Activated CD8-positive, alpha-beta memory T cell treated with anti-CD3 and anti-CD28 coated beads, Interleukin-2, amount 50 U/mL, for 1 hour (primary cell): ENCODE measurements around the gene APOBEC3F.
A peak's percentile ranks its signal among the peaks of the same experiment; 100 is the strongest.
"Not testable (repeated sequence)": the region's sequence is repeated elsewhere in the genome, so short reads cannot be mapped to it uniquely, and the experiment has no call there.

Experiments
- DNase-seq: peaks from one replicate; pipeline ENCODE4 v3.0.0-alpha.2; 2020; ENCODE audit errors: extremely low read depth

Gene APOBEC3F

DNA sequence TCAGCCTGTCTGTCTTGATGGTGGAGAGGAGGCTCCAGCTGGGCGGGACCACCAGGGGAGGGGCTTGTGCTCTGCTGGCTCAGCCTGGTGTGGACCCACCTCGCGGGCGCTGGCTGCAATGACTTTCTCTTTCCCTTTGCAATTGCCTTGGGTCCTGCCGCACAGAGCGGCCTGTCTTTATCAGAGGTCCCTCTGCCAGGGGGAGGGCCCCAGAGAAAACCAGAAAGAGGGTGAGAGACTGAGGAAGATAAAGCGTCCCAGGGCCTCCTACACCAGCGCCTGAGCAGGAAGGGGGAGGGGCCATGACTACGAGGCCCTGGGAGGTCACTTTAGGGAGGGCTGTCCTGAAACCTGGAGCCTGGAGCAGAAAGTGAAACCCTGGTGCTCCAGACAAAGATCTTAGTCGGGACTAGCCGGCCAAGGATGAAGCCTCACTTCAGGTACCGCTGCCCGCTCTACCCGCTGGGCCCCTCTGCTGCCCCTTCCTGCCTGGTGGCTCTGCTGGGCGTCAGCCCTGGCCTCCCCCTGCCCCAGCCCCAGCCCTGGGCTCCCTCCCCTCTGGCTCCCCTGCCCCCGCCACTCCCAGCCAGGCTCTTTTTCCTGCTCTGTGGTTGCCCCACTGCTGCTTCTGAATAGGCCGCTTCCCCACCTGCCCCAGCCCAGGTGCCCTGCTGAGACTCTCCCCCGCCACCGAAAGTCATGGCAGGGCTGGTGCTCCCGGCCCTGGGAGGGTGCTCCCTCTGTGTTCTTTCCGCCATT, at the start of gene APOBEC3F:
APOBEC3F (plus strand) TSS at position 327 of the 759 bp plus-strand sequence; CDS start at position 424, 97 bp downstream.
- peak; percentile 42 for DNase-seq

GRCh38 chr22:38992871-38993371, 47.7 kb upstream of the APOBEC3F start:
- DNase-seq: not testable (repeated sequence)

DNA sequence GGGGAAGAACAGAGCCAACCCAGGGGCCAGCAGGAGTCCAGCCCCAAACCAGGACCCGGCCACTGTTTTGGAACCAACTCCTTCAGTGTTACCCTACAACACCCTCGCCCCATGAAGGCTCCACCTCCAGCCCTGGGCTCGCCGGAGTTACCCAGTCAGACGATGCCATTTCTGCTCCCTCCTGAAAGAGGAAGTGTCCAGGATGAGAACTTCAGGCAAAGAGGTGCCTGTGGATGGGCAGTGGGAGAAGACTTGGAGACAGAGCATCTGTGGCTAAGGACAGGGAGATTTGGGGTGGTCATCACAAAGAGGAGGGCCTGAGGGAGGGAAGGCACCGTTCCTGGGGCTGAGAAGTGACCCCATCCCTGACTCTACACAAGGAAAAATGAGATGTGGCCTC, 44.6 kb upstream of the APOBEC3F start:
- no peak for DNase-seq

- DNase-seq: no peak
Observed at GRCh38 chr22:38997518-38997917, 43.1 kb upstream of the APOBEC3F start.

GRCh38 chr22:39003165-39003638, 37.5 kb upstream of the APOBEC3F start:
- peak; percentile 45 for DNase-seq

GRCh38 chr22:39007177-39007576, 33.5 kb upstream of the APOBEC3F start:
- DNase-seq: no peak

DNA sequence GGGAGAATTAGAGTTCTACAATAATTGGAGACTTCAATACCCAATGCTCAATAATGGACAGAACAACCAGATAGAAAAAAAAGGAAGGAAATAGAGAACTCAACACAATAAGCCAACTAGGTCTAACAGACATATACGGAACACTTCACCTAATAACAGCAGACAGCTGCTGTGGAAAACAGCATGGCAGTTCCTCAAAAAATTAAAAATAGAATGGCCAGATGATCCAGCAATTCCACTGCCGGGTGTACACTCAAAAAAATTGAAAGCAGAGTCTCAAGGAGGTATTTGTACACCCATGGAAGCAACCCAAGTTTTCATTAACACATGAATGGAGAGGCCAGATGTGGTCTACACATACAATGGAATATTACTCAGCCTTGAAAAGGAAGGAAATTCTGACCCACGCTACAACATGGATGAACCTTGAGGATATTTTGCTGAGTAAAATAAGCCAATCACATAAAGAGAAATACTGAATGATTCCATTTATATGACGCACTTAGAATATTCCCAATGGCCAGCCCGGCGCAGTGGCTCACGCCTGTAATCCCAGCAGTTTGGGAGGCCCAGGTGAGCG, 32.3 kb upstream of the APOBEC3F start:
- DNase-seq: not testable (repeated sequence)

DNA sequence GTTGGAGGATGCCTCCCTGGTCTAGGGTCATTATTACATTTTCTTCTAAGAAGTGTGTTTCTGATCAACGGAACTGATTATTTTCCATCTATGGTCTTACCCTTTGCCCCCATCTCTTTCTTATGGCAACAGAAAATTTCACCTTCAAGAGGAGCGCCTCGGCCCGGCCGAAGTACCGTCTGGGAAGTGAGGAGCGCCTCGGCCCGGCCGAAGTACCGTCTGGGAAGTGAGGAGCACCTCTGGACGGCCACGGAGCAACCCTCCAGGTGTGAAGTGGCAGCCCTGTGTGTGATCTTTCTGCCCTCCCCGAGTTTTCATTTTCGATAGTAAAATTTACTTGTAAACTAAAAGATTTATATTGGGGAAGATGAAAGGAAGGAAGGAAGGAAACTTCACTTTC, 29.7 kb upstream of the APOBEC3F start:
- no peak for DNase-seq

GRCh38 chr22:39012533-39013511, 27.8 kb upstream of the APOBEC3F start:
- DNase-seq: no peak

GRCh38 chr22:39013561-39013941, 27.1 kb upstream of the APOBEC3F start:
- DNase-seq: not testable (repeated sequence)

DNA sequence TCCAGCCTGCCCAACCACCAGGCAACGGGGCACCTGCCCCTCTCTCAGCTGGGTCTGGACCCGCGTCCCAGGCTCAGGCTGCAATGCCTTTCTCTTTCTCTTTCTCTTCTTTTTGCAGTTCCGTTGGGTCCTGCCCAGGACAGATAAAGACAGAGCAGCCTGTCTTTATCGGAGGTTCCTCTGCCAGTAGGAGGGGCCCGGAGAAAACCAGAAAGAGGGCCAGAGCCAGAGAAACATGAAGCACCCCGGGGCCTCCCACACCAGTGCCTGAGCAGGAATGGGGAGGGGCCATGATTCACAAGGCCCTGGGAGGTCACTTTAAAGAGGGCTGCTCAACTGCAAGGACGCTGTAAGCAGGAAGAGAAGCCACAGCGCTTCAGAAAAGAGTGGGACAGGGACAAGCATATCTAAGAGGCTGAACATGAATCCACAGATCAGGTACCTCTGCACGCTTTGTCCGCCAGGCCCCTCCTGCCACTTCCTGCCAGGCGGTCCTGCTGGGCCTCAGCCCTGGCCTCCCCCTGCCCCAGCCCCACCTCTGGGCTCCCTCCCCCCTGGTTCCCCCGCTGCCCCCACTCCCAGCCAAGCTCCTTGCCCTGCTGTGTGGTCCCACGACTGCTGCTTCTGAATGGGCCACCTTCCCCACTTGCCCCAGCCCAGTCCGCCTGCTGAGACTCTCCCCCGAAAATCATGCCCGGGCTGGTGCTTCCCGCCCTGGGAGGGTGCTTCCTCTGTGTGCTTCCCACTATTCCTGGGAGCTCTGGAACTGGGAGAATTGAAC, 26.5 kb upstream of the APOBEC3F start, which contains the start of gene APOBEC3C:
APOBEC3C (plus strand) TSS at position 316 of the 781 bp plus-strand sequence; CDS start at position 422, 106 bp downstream.
- DNase-seq: peak; percentile 51

DNA sequence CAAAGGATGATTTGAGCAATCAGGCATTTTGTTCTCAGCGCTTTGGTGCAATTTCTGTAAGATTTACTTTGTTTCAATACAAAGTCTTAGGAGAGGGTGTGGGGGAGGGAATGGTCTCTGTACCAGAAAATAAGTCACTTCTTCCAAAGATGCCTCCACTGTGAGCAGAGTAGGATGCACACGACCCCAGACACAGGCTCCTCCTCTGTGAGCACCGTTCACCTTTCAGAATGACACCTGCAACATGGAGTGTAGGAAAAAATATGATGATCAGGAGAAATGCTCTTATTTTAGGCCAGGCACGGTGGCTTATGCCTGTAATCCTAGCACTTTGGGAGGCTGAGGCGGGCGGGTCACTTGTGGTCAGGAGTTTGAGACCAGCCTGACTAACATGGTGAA, 25.9 kb upstream of the APOBEC3F start:
- DNase-seq: not testable (repeated sequence)

GRCh38 chr22:39016592-39016991, 24.1 kb upstream of the APOBEC3F start:
- DNase-seq: no peak

- DNase-seq: no peak
Observed at GRCh38 chr22:39017596-39018365, 22.9 kb upstream of the APOBEC3F start.

DNA sequence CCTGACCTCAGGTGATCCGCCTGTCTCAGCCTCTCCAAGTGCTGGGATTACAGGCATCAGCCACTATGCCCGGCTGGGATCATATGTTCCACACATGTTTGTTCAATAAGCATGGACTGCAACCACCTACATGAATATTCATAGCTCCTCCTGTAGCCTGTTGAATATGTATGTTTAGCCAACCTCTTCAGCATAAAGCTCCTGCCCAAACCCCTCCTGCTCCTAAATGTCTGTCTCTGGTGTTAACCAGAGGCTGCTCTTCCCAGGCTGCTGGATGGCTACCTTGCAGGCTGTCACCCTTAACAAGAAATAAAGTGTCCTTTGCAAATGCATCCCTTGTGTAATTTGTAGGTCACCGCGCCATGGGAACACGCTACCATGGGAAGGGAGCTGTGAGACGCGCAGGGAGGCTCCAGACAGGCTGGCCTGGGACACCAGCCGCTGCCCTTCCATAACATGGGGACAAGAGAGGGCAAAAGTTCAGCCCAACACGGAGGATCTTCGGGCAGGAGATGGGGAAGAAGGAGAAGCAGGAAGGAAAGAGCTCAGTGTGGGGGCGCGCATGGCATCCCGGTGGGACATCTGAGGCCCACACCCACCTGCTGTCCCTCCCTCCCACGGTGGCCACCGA, 20.5 kb upstream of the APOBEC3F start:
- DNase-seq: not testable (repeated sequence)

DNA sequence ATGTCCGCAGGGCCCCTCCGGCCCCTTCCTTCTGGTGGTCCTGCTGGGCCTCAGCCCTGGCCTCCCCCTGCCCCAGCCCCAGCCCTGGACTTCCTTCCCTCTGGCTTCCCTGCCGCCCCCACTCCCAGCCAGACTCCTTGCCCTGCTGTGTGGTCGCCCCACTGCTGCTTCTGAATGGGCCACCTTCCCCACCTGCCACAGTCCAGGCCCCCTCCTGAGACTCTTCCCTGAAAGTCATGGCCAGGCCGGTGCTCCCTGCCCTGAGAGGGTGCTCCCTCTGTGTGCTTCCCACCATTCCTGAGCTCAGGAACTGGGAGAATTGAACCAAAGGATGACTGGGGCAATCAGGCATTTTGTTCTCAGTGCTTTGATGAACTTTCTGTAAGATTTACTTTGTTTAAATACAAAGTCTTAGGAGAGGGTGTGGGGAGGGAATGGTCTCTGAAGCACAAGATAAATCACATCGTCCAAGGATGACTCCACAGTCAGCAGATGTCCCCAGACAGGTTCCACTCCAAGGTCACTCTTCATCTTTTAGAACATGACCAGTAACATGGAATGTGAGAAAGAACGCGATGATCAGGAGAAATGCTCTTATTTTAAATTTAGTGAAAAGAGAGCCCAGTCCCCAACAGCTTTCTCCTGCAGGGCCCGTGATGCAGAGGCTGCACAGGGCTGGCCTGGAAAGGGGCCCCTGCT, 19.0 kb upstream of the APOBEC3F start:
- DNase-seq: no peak

DNA sequence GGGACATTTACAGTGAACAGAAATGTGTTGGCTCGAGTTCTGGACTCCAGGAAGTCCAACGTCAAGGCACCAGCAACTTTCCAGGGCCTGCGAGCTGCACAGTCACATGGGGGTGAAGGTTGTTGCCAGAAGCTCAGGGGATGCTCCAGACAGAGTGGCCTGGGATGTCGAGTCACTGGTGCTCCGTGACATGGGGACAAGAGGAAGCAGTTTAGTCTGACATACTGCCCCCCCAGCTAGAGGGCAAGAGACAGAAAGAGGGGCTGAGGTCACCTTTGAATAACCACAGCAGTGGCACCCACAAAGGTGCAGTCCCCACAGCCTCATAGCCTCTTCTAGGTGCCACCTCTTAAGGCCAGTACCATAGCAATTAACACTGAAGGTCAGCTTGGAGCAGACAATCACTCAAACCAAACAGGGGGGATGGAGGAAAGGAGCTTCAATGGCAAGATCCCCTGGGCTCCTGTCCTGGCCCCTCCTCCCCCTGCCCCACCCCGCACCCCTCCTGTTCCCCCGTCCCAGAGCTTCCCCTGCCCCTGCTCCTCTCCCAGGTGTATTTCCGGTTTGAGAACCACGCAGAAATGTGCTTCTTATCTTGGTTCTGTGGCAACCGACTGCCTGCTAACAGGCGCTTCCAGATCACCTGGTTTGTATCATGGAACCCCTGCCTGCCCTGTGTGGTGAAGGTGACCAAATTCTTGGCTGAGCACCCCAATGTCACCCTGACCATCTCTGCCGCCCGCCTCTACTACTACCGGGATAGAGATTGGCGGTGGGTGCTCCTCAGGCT, 15.9 kb upstream of the APOBEC3F start:
- no peak for DNase-seq

DNA sequence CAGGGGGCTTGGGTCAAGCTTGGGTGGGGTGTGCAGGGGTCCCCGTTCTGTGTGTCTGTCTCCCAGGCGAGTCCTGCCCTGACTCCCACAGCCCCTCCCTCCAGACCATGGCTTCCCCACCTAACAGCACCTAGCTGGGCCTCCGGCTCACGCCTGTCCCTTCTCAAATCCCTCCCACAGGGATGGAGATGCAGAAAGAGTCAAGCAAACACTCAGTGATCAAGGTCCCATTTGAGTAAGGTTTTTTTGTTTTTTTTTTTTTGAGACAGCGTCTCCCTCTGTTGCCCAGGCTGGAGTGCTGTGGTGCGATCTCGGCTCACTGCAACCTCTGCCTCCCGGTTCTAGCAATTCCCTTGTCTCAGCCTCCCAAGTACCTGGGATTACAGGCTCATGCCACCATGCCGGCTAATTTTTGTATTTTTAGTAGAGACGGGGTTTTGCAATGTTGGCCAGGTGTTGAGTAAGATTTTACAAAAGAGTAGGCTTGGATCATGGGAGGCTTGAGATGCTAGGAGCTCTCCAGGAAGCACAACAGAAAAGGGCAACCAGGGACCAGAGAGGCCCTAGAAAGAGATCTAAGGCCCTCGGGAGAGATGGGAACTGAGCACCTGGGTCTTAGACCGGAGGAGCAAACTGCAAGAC, 14.0 kb upstream of the APOBEC3F start:
- no peak for DNase-seq
